GM23338 (cell line): ENCODE data around the gene MAP1B. TPM values are rescaled to one million over a fixed set of nuclear protein-coding genes. Genes with fewer than 3 reads are reported as not detected.

ENCODE experiments used
- ATAC-seq: fragments of 200-7000 bp; cut with Tn5 transposase; 3 replicates; pipeline ENCODE4 v1.9.1; 2020
- DNase-seq: peaks from one replicate; pipeline ENCODE4 v3.0.0-alpha.2; 2015; ENCODE audit warnings: low spot score
- H2AFZ ChIP-seq: fragments of 200-600 bp; sonication (generic); 2 replicates; pipeline ENCODE4 v1.8.0; 2016; ENCODE audit warnings: antibody characterized with exemption, mild to moderate bottlenecking, moderate library complexity
- H3F3A ChIP-seq: fragments of 200-600 bp; sonication (generic); replicated peaks from 2 replicates; pipeline ENCODE4 v1.8.0; 2017; ENCODE audit warnings: antibody characterized with exemption, mixed run types, low read depth
- H3K27ac ChIP-seq: fragments of 200-600 bp; sonication (generic); 2 replicates; pipeline ENCODE4 v1.6.1; 2016; ENCODE audit warnings: low read depth
- H3K27me3 ChIP-seq: fragments of 200-600 bp; sonication (generic); 2 replicates; pipeline ENCODE4 v1.8.0; 2016; ENCODE audit warnings: mild to moderate bottlenecking, mixed run types, moderate library complexity; ENCODE audit not compliant: insufficient read depth
- H3K36me3 ChIP-seq: fragments of 200-600 bp; sonication (generic); 2 replicates; pipeline ENCODE4 v1.8.0; 2016; ENCODE audit warnings: mild to moderate bottlenecking; ENCODE audit not compliant: insufficient read depth
- H3K4me1 ChIP-seq: fragments of 200-600 bp; sonication (generic); 2 replicates; pipeline ENCODE4 v1.8.0; 2016; ENCODE audit warnings: mild to moderate bottlenecking, moderate library complexity; ENCODE audit not compliant: insufficient read depth
- H3K4me2 ChIP-seq: fragments of 200-600 bp; sonication (generic); 2 replicates; pipeline ENCODE4 v1.7.1; 2017; ENCODE audit warnings: mixed run types
- H3K4me3 ChIP-seq: fragments of 200-600 bp; sonication (generic); 2 replicates; pipeline ENCODE4 v1.6.1; 2016; ENCODE audit warnings: mixed run types
- H3K79me2 ChIP-seq: fragments of 200-600 bp; sonication (generic); replicated peaks from 2 replicates; pipeline ENCODE4 v1.8.0; 2017; ENCODE audit warnings: mild to moderate bottlenecking; ENCODE audit not compliant: insufficient read depth
- H3K9me2 ChIP-seq: fragments of 200-600 bp; sonication (generic); 2 replicates; pipeline ENCODE4 v1.8.0; 2017; ENCODE audit not compliant: insufficient read depth
- H4K20me1 ChIP-seq: fragments of 200-600 bp; sonication (generic); replicated peaks from 2 replicates; pipeline ENCODE4 v1.8.0; 2017; ENCODE audit warnings: mild to moderate bottlenecking; ENCODE audit not compliant: insufficient read depth
- H3K27ac Mint-ChIP-seq: 2 replicates; pipeline ENCODE4 v1.8.0; 2020; ENCODE audit warnings: inconsistent platforms, mild to moderate bottlenecking, moderate library complexity, mixed read lengths
- H3K27me3 Mint-ChIP-seq: 3 replicates; pipeline ENCODE4 v1.8.0; 2022; ENCODE audit warnings: low read depth, mild to moderate bottlenecking, moderate library complexity, mixed read lengths, inconsistent platforms; ENCODE audit not compliant: insufficient read depth, poor library complexity
- H3K36me3 Mint-ChIP-seq: 3 replicates; pipeline ENCODE4 v1.8.0; 2021; ENCODE audit warnings: low read depth, mild to moderate bottlenecking, inconsistent platforms, moderate library complexity, mixed read lengths
- H3K4me1 Mint-ChIP-seq: 3 replicates; pipeline ENCODE4 v1.8.0; 2020; ENCODE audit warnings: mild to moderate bottlenecking, inconsistent platforms, mixed read lengths
- H3K4me3 Mint-ChIP-seq: 3 replicates; pipeline ENCODE4 v1.8.0; 2021; ENCODE audit warnings: moderate library complexity, mild to moderate bottlenecking, inconsistent platforms, mixed read lengths
- H3K9me3 Mint-ChIP-seq: 3 replicates; pipeline ENCODE4 v1.8.0; 2020; ENCODE audit warnings: moderate library complexity, mild to moderate bottlenecking, inconsistent platforms, mixed read lengths
- EZH2 ChIP-seq: fragments of 200-600 bp; sonication (generic); IDR thresholded peaks from one replicate; pipeline ENCODE4 v1.8.0; 2017; ENCODE audit warnings: antibody characterized with exemption, mild to moderate bottlenecking, low read depth; ENCODE audit not compliant: unreplicated experiment
- EZH2phosphoT487 ChIP-seq: fragments of 200-600 bp; sonication (generic); IDR thresholded peaks from one replicate; pipeline ENCODE4 v1.8.1; 2018; ENCODE audit warnings: antibody characterized with exemption; ENCODE audit not compliant: unreplicated experiment
- POLR2AphosphoS5 ChIP-seq: IDR thresholded peaks from 2 replicates; pipeline ENCODE4 v1.6.1; 2016; ENCODE audit warnings: antibody characterized with exemption, low read depth
- STAT1 ChIP-seq: IDR thresholded peaks from one replicate; pipeline ENCODE4 v1.6.1; 2016; ENCODE audit warnings: antibody characterized with exemption; ENCODE audit not compliant: unreplicated experiment
- ZNF114 ChIP-seq: fragments of 250-450 bp; sonication (Bioruptor Pico); IDR thresholded peaks from 2 replicates; pipeline ENCODE4 v1.5.0; 2020; ENCODE audit warnings: mild to moderate bottlenecking, moderate library complexity
- ZNF331 ChIP-seq: fragments of 250-450 bp; sonication (Bioruptor Pico); IDR thresholded peaks from 2 replicates; pipeline ENCODE4 v1.5.0; 2020; ENCODE audit warnings: low read depth, mild to moderate bottlenecking, moderate library complexity
- polyA plus RNA-seq: library from polyadenylated mRNA; unstranded; fragments of >200 nt; fragmentation: Nextera tagmentation; extraction: Ambion mirVana; gene quantifications from 2 replicates; pipeline ENCODE4 v1.2.1, GENCODE V29; 2016
- total RNA-seq: library from RNA; depleted of rRNA; stranded (reverse); fragments of >200 nt; shearing (Covaris generic); gene quantifications from 2 replicates; pipeline ENCODE4 v1.2.3, GENCODE V29; 2014
- TF ChIP-seq, protein P1 (sequence below): fragments of 250-450 bp; sonication (Bioruptor Pico); IDR thresholded peaks from 2 replicates; pipeline ENCODE4 v1.5.0; 2020; ENCODE audit warnings: mild to moderate bottlenecking, moderate library complexity
- TF ChIP-seq, protein P2 (sequence below), 2 experiments: fragments of 200-600 bp in 1 of 2; sonication (generic) in 1 of 2; conservative IDR thresholded peaks; 2 replicates each; pipeline versions ENCODE4 v1.5.1 to v1.6.1; 2016 to 2017; ENCODE audit warnings: antibody characterized with exemption in 2 of 2, low read depth in 2 of 2, mild to moderate bottlenecking in 2 of 2, moderate library complexity in 1 of 2
- TF ChIP-seq, protein P3 (sequence below): IDR thresholded peaks from 2 replicates; pipeline ENCODE4 v1.6.1; 2016; ENCODE audit warnings: antibody characterized with exemption

The MAP1B gene
- total and polyA plus RNA-seq, 2 experiments from 2014 or later = 148 to 263 TPM

DNA sequence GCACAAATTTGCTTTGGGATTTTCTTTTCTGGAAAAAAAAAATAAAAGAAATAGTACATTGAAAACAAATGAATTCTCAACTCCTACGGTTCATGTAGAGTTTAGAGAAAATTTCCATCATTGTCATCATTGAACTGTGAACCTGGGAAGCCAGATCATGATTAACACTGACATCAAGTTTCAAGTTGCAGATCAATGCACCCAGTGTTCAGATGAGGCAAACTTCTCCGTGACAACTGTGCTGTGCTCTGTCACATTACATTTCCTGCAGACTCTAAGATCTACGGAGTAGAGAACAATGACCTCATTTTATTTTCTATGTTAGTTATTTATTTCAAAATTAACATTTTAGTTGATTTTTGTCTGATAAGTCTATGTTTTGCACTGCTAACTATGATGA is 99.7 kb downstream of the MAP1B start:
- H3K4me3 Mint-ChIP-seq = no peak overlapping the region
- Histone ChIP-seq H4K20me1 (no peaks in the 10 kb centered on the region), H3K27ac (no peak overlapping the region; the same call in 1 of the 2 replicates), H3K4me2 (no peak overlapping the region), H3K9me2 (no peaks in the 10 kb centered on the region), H3K4me3 (no peak overlapping the region), H3F3A (no peaks in the 10 kb centered on the region), H3K79me2 (no peaks in the 10 kb centered on the region), H3K4me1 (peaks cover 20% of the 10 kb centered on the region), H3K27me3 (no peaks in the 10 kb centered on the region), H3K36me3 (peaks cover 25% of the 10 kb centered on the region), H2AFZ (no peak overlapping the region)
- H3K36me3 Mint-ChIP-seq = peaks cover 48% of the 10 kb centered on the region
- DNase-seq = no peak
- H3K27me3 Mint-ChIP-seq = peaks cover 3% of the 10 kb centered on the region
- no peaks in the 10 kb centered on the region; the same call in 2 of the 3 replicates for H3K9me3 Mint-ChIP-seq
- peaks cover 39% of the 10 kb centered on the region for H3K4me1 Mint-ChIP-seq
- no peak for ATAC-seq
- TF ChIP-seq EZH2 (no peak), EZH2phosphoT487 (no peak), ZNF331 (CRISPR knock-in tag) (no peak)
- no peak overlapping the region for H3K27ac Mint-ChIP-seq

DNA sequence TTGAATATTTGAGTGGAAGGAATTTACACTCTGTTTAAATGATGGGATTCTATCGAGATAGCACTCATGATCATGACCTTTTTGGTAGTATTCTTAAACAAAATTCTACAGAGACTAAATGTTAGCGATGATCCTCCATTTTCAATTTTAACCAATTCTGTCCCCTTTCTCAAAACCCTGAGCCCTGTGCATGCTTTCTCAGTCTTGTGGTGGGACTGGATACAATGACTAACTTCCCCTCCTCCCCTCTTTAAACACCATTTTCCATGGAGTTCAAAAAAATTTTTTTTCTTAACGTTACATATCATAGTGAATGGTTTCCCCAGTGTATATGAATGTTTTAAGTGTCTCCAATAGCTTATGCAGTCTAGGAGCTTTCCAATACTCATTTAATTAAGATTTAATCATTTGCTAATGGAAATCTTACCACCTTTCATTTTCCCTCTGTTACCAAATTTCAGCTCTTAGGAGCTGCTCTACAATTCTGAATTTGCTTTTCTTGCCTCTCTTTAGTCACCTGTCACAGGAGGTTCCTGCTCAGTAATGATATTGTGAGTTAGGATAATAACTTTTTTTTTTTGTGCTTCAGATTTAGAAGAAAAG is 101.2 kb downstream of the MAP1B start:
- peaks cover 36% of the 10 kb centered on the region for H3K4me1 Mint-ChIP-seq
- ATAC-seq = no peak
- Histone ChIP-seq H4K20me1 (no peaks in the 10 kb centered on the region), H3K4me3 (no peak overlapping the region), H3K9me2 (no peaks in the 10 kb centered on the region), H3K27ac (no peak overlapping the region), H3K79me2 (no peaks in the 10 kb centered on the region), H2AFZ (no peak overlapping the region), H3K4me1 (peaks cover 12% of the 10 kb centered on the region), H3F3A (no peaks in the 10 kb centered on the region), H3K4me2 (no peak overlapping the region), H3K36me3 (peaks cover 25% of the 10 kb centered on the region), H3K27me3 (no peaks in the 10 kb centered on the region)
- H3K4me3 Mint-ChIP-seq = no peak overlapping the region
- DNase-seq = no peak
- no peak overlapping the region for H3K27ac Mint-ChIP-seq
- peaks cover 3% of the 10 kb centered on the region for H3K27me3 Mint-ChIP-seq
- no peaks in the 10 kb centered on the region; the same call in 2 of the 3 replicates for H3K9me3 Mint-ChIP-seq
- peaks cover 39% of the 10 kb centered on the region for H3K36me3 Mint-ChIP-seq
- TF ChIP-seq ZNF114 (CRISPR knock-in tag) (no peak), ZNF331 (CRISPR knock-in tag) (no peak), POLR2AphosphoS5 (no peak), STAT1 (no peak)
- TF ChIP-seq, protein P1, sequence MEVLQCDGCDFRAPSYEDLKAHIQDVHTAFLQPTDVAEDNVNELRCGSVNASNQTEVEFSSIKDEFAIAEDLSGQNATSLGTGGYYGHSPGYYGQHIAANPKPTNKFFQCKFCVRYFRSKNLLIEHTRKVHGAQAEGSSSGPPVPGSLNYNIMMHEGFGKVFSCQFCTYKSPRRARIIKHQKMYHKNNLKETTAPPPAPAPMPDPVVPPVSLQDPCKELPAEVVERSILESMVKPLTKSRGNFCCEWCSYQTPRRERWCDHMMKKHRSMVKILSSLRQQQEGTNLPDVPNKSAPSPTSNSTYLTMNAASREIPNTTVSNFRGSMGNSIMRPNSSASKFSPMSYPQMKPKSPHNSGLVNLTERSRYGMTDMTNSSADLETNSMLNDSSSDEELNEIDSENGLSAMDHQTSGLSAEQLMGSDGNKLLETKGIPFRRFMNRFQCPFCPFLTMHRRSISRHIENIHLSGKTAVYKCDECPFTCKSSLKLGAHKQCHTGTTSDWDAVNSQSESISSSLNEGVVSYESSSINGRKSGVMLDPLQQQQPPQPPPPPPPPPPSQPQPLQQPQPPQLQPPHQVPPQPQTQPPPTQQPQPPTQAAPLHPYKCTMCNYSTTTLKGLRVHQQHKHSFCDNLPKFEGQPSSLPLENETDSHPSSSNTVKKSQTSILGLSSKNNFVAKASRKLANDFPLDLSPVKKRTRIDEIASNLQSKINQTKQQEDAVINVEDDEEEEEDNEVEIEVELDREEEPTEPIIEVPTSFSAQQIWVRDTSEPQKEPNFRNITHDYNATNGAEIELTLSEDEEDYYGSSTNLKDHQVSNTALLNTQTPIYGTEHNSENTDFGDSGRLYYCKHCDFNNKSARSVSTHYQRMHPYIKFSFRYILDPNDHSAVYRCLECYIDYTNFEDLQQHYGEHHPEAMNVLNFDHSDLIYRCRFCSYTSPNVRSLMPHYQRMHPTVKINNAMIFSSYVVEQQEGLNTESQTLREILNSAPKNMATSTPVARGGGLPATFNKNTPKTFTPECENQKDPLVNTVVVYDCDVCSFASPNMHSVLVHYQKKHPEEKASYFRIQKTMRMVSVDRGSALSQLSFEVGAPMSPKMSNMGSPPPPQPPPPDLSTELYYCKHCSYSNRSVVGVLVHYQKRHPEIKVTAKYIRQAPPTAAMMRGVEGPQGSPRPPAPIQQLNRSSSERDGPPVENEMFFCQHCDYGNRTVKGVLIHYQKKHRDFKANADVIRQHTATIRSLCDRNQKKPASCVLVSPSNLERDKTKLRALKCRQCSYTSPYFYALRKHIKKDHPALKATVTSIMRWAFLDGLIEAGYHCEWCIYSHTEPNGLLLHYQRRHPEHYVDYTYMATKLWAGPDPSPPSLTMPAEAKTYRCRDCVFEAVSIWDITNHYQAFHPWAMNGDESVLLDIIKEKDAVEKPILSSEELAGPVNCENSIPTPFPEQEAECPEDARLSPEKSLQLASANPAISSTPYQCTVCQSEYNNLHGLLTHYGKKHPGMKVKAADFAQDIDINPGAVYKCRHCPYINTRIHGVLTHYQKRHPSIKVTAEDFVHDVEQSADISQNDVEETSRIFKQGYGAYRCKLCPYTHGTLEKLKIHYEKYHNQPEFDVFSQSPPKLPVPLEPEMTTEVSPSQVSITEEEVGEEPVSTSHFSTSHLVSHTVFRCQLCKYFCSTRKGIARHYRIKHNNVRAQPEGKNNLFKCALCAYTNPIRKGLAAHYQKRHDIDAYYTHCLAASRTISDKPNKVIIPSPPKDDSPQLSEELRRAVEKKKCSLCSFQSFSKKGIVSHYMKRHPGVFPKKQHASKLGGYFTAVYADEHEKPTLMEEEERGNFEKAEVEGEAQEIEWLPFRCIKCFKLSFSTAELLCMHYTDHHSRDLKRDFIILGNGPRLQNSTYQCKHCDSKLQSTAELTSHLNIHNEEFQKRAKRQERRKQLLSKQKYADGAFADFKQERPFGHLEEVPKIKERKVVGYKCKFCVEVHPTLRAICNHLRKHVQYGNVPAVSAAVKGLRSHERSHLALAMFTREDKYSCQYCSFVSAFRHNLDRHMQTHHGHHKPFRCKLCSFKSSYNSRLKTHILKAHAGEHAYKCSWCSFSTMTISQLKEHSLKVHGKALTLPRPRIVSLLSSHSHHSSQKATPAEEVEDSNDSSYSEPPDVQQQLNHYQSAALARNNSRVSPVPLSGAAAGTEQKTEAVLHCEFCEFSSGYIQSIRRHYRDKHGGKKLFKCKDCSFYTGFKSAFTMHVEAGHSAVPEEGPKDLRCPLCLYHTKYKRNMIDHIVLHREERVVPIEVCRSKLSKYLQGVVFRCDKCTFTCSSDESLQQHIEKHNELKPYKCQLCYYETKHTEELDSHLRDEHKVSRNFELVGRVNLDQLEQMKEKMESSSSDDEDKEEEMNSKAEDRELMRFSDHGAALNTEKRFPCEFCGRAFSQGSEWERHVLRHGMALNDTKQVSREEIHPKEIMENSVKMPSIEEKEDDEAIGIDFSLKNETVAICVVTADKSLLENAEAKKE = no peak
- TF ChIP-seq, protein P2, sequence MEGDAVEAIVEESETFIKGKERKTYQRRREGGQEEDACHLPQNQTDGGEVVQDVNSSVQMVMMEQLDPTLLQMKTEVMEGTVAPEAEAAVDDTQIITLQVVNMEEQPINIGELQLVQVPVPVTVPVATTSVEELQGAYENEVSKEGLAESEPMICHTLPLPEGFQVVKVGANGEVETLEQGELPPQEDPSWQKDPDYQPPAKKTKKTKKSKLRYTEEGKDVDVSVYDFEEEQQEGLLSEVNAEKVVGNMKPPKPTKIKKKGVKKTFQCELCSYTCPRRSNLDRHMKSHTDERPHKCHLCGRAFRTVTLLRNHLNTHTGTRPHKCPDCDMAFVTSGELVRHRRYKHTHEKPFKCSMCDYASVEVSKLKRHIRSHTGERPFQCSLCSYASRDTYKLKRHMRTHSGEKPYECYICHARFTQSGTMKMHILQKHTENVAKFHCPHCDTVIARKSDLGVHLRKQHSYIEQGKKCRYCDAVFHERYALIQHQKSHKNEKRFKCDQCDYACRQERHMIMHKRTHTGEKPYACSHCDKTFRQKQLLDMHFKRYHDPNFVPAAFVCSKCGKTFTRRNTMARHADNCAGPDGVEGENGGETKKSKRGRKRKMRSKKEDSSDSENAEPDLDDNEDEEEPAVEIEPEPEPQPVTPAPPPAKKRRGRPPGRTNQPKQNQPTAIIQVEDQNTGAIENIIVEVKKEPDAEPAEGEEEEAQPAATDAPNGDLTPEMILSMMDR (conservative IDR thresholded peaks at IDR 0.05; ENCODE audit: low read depth in 2 of 2) = no peak
- TF ChIP-seq, protein P3, sequence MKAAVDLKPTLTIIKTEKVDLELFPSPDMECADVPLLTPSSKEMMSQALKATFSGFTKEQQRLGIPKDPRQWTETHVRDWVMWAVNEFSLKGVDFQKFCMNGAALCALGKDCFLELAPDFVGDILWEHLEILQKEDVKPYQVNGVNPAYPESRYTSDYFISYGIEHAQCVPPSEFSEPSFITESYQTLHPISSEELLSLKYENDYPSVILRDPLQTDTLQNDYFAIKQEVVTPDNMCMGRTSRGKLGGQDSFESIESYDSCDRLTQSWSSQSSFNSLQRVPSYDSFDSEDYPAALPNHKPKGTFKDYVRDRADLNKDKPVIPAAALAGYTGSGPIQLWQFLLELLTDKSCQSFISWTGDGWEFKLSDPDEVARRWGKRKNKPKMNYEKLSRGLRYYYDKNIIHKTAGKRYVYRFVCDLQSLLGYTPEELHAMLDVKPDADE = no peak
